Muscle of back (tissue), 13 donors: ENCODE data around the gene PSMG4. TPM values are rescaled to one million over a fixed set of nuclear protein-coding genes. Genes with fewer than 3 reads are reported as not detected.

Experiments
- DNase-seq, 3 donors: peaks; one replicate each; pipeline versions ENCODE4 v3.0.0 to v3.0.0-alpha.2; 2013
- long read RNA-seq, 9 donors: transcript quantifications; one replicate each; lab custom pipeline, GENCODE V29; 2026
- polyA plus RNA-seq, 10 donors: library from polyadenylated mRNA; unstranded; fragments of 120-200 nt; gene quantifications; one replicate each; pipeline ENCODE4 v1.2.1, GENCODE V29; 2013; ENCODE audit not compliant: insufficient read length in 10 of 10

PSMG4 gene, protein sequence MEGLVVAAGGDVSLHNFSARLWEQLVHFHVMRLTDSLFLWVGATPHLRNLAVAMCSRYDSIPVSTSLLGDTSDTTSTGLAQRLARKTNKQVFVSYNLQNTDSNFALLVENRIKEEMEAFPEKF
- polyA plus RNA-seq: 10 to 100 TPM in 9 of 10 donors, 1 to 10 TPM in 1; 7.9 to 14.9 (median 12.2) TPM
- long read RNA-seq, donor 1, transcript PSMG4-206 (3 exons, 838 nt): major isoform, 7 of 7 reads
- long read RNA-seq, donor 1, partial matches to known transcripts: 0 of 7 reads
- long read RNA-seq, donor 1, other reads (novel, unspliced or antisense): 0 of 7 reads
- long read RNA-seq, donor 2, partial matches to known transcripts: 0 of 4 reads
- long read RNA-seq, donor 2, other reads (novel, unspliced or antisense): 0 of 4 reads
- long read RNA-seq, donor 3: 0 reads
- long read RNA-seq, donor 4, full-length matches to known transcripts: 8 of 8 reads
- long read RNA-seq, donor 4, partial matches to known transcripts: 0 of 8 reads
- long read RNA-seq, donor 4, other reads (novel, unspliced or antisense): 0 of 8 reads
- long read RNA-seq, donor 5, full-length matches to known transcripts: 26 of 26 reads
- long read RNA-seq, donor 5, partial matches to known transcripts: 0 of 26 reads
- long read RNA-seq, donor 5, other reads (novel, unspliced or antisense): 0 of 26 reads
- long read RNA-seq, donor 6, partial matches to known transcripts: 0 of 5 reads
- long read RNA-seq, donor 6, other reads (novel, unspliced or antisense): 0 of 5 reads
- long read RNA-seq, donor 7, full-length matches to known transcripts: 6 of 6 reads
- long read RNA-seq, donor 7, partial matches to known transcripts: 0 of 6 reads
- long read RNA-seq, donor 7, other reads (novel, unspliced or antisense): 0 of 6 reads
- long read RNA-seq, donor 8, full-length matches to known transcripts: 6 of 6 reads
- long read RNA-seq, donor 8, partial matches to known transcripts: 0 of 6 reads
- long read RNA-seq, donor 8, other reads (novel, unspliced or antisense): 0 of 6 reads
- long read RNA-seq, donor 9, full-length matches to known transcripts: 1 of 1 reads
- long read RNA-seq, donor 9, partial matches to known transcripts: 0 of 1 reads
- long read RNA-seq, donor 9, other reads (novel, unspliced or antisense): 0 of 1 reads

DNA sequence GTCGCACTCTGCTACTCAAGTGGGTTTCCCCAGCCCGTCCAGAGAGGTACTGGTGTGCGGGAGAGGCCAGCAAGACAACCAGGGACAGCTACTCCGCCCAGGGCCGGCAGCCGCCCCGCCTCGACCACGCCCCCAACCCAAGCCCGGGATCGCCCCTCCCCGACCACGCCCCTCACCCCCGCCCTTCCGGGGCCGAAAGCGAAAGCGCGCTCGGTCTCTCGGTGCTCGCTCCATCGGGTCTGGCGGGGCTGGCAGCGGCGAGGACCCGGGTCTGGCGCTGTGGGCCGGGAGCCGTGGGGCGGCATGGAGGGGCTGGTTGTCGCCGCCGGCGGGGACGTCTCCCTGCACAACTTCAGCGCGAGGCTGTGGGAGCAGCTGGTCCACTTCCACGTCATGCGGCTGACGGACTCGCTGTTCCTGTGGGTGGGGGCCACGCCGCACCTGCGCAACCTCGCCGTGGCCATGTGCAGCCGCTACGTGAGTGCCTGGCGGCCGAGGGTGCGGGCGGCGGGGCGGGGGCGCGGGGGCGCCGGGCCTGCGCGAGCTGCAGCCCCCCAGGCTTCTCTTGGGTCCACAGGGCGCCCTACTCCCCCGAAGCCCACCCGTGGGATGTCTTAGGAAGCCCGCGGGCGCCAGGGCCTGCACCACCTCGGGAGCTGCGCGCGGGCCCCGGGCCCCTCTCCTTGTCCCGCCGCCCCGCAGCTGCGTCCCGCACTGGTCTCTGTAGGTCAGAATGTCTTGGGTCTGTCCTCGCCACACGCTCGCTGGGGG, at the start of gene PSMG4:
PSMG4 (plus strand) TSS at position 228 of the 771 bp plus-strand sequence; CDS start at position 304, 76 bp downstream.
- DNase-seq: peak; percentile 89 to 96 (median 93)

DNA sequence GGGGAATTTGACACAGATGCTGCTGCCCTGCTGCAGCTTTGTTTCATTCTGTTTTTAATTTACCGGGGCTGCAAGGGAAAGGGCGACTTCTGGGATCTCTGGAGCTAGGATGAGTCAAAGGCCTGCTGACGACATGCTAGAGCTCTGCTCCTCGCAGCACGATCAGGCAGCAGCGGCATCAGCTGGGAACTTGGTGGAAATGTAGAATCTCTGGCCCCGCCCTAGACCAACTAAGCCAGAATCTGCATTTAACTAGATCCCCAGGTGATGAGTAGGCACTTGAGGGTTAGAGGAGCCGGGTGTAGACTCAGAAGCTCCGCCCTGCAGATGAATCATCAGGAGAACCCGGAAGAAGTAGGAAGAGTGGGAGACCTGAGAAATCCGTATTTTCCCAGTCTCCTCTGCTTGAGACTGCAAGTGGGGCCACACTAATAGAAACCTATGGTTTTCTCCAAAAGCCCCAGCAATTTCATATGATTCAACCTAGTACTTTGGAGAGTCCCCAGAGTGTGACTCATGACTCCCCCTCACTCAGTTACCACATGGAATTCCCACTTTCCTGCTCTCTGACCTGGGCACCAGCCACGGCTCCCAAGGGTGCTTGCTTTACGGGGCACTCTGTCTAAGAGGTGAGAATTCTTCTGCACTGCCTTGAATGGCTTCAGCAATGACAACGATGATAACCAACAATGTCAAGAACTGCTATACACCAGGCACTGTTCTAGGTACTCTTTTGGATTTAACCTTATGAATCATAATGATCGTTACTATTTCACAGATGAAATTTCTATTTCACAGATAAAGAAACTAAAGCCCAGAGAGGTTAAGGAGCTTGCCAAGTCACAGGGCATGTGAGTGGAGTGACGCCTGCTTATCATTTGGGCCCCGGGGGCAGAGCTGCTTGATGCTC, 49.4 kb upstream of the PSMG4 start:
- DNase-seq: peak; percentile 68 to 93 (median 78)

DNA sequence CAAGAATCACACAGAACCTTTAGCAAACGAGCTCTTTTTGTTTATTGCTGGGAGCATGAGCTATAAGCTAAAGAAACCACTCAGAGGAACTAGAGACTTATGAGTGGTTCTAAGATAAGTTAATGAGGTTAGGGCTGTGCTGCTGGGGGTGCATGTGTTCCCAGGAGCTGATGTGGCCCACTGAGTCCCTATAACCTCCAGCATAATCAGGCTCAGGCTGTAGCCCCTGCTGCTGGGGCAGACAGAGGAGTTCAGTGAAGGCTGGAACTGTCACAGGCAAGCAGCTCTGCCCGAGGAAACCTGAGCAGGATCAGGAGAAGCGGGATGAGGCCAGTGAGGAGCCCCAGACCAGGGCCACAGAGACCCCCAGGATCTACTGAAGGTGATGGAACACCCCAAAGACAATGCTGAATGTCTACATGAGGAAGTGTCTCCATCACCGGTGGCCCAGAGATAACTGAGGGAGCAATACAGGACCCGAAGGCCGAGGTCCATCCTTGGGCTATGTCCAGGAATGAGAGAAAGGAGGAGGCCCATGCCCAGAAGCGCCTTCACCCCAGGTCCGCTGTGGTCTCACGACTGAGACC, 48.6 kb upstream of the PSMG4 start:
- DNase-seq: no peak

DNA sequence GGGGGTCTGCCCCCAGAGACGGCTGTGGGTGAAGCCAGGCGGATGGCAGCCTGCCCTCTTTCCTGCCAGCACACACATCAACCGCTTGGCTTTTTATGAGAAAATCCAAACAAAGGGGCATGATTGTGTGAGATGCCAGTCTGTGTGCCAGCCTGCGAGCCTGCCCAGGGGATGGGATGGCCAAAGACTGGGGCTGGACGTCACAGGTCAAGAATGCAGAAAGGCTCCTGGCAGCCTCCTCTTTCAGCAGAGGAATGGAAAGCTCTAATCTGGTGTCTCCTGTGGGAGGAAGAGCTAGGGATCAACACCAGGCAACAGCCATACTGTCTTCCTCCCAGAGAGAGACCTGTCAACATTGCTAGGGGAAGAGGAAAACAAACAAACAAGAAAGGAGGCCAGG, 47.1 kb upstream of the PSMG4 start:
- DNase-seq: peak in 1 of 3 donors; percentile 32

DNA sequence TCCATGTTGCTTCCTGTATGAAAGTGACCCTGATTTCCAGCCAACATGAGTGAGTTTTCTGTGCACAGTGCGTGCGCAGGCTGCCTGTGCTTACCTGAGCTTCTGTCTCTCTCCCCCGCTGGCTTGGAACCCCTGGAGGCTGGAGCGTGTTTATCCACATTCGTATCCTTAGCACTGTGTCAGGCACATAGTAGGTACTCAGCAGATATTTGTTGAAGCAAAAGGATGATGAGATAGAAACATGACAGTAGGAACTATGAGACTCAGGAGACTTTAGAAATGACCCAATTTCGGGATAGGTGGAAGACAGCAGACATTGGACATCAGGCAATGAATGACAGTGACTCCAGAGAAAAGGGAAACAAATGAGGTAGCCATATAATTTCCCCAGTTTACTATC, 46.5 kb upstream of the PSMG4 start:
- no peak for DNase-seq

DNA sequence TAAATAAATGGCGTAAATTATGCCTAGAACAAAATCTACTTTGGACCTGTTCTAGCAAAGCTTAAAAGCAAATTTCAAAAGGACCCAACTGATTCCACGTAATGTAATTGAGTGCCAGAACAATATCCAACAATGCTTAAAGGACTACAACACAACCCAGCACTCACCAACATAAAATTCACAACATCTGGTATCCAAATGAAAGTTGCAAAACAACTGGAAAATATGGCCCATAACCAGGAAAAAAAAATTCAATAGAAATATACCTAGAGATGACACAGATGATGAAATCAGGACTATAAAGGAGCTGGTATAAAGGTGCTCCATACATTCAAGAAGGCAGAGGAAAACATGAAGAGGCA, 45.4 kb upstream of the PSMG4 start:
- DNase-seq: no peak

DNA sequence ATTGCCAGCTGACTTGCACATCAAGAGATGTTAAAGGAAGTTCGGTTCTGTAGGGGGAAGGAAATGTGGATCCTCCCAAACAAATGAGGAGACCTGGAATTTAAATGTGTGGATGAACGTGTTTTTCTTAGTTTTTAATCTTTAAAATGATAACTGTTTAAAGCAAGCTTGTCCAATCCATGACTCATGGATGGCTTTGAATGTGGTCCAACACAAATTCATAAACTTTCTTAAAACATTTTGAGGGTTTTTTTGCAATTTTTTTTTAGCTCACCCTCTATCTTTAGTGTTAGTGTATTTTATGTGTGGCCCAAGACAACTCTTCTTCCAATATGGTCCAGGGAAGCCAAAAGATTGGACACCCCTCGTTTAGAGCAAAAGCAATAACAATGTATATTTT, 43.8 kb upstream of the PSMG4 start:
- no peak for DNase-seq

DNA sequence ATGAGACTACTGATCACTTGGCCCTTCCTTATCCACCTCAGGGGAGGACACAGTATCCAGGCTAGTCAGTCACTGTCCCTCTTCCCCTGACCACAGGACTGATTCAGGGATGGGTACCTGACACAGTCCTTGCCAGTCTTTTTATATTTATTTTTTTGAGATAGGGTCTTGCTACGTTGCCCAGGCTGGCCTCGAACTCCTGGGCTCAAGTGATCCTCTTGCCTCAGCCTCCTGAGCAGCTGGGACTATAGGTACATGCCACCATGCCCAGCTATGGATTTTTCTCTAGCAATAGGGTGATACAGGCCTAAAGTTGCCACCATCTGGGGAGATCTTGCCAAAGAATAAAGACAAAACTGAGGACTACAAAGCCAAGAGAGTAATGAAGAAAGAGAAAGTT, 41.5 kb upstream of the PSMG4 start:
- no peak for DNase-seq

DNA sequence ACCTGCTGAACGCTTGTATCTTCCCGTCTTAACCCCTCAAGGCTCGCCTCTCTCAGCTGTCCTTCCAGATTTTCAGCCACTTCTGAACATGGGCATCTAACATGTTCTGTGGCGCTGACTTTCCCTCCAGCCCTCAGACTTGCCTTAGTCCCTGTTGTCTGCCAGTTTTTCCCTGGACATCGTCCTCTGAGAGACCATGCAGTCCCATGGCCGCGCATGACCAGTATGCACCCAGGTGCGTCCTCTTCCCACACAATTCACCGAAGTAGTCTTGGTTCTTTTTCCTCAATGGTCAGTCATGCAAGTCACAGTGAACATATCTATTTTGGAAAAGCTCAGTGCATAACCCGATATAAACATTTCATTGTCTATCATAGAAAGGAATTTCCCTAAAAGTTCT, 40.5 kb upstream of the PSMG4 start:
- no peak for DNase-seq

DNA sequence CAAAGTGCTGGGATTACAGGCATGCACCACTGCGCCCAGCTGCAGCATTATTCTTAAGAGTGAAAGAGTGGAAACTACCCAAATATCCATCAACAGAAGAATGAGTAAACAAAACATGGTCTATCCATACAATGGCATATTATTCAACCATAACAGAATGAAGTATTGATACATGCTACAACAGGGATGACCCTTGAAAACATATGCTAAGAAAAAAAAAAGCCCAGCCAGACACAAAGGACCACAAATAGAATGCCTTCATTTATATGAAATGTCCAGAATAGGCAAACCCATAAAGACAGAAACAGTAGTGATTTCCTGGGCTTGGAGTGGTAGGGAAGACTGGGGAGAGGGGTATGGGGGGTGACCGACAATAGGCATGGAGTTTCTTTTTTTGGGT, 38.4 kb upstream of the PSMG4 start:
- no peak for DNase-seq

DNA sequence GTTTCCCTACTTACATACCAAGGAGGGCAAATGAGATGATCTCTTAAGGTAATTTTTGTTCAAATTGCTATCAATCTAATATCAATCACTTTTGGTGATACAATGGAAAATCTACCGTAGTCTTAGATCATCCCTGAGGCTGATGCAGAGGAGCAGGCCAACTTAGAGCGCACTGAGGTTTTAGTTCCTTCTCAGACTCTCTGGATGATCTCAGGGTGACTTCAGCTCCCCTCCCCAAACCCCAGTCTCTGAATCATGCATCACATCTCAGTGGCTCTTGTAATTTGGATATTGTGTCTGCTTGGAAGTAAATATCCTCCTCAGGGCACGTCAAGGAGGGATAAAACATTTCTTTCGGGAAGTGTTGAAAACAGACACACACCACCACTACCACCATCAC, 37.2 kb upstream of the PSMG4 start:
- DNase-seq: no peak

DNA sequence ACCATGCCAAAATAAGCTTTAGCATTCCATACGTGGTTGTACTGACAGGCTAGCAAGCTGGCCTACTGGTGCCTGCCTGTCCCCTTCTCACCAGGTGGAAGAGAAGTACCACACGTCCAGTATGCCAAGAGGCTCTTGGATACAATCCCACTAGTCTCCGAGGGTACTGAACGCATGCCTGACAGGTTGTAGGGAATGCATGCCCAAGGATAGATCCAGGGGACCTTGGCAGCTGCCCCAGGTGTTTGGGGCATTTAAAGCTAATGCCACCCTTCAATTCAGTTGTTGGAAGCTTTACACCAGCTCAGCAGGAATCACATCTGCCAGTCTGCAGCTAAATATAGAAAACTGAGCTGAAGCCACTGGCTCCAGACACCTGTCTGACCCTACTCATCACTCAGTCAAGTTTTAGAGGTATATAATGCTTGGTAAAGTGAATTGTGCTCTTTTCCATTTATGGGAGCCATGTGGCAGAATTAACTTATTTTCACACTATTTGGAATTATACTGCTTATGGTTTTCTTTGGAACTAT, 36.2 kb upstream of the PSMG4 start:
- no peak for DNase-seq

DNA sequence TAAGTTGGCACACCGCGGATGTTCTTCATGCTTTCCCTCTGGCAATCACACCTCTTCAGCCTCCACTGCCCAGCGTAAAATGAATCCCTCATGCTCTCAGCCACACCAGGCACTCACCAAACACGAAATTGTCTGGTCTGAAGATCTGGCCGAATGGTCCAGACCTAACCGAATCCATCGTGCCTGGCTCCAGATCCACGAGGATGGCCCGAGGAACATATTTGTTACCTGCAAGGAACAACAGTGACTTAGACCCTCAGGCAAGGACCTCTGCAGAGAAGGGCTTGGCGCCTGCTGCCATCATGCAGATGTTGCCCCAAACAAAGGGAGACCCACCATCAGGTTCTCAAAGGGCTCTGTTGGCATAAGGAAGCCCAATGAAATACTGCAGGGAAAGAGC, 32.7 kb upstream of the PSMG4 start:
- no peak for DNase-seq

DNA sequence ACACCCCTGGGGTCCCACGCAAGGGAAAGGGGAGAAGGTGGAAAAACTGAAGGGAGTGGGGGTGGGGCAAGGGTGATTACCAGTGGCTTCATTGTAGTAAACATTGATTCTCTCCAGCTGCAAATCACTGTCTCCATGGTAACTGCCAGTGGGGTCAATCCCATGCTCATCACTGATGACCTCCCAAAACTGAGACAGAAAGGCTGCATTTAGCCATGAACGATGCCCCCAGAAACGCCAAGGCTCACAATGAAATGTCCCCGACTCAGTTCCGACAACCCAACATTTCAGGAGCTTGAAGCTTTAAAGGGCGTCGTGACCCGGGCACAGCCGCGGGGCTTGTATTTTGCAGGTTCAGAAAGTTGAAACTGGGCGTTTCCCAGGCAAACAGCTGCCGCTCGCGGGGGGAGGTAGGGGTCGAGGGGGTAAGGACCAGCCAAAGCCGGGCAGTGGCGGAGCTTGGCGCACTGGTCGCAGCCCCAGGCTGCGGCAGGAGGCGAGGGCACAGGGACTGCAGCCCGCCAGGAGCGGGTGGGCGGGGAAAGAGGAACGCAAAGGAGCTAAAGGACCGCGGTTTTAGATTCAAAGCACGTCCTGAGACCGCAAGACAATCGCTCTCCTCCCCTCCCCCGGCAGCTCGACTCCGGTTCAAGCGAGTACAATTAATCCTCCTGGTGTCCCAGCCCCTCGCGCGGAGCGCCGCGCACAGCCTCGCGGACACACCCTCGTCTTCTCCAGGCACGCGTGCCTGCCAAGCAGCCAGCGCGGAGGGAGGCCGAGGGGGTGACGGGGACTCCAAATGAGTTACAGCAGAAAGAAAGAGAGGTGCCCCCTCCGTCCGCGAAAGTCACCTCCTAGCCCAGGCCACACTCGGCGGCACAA, 32.0 kb upstream of the PSMG4 start:
- peak in 1 of 3 donors; percentile 85 for DNase-seq

DNA sequence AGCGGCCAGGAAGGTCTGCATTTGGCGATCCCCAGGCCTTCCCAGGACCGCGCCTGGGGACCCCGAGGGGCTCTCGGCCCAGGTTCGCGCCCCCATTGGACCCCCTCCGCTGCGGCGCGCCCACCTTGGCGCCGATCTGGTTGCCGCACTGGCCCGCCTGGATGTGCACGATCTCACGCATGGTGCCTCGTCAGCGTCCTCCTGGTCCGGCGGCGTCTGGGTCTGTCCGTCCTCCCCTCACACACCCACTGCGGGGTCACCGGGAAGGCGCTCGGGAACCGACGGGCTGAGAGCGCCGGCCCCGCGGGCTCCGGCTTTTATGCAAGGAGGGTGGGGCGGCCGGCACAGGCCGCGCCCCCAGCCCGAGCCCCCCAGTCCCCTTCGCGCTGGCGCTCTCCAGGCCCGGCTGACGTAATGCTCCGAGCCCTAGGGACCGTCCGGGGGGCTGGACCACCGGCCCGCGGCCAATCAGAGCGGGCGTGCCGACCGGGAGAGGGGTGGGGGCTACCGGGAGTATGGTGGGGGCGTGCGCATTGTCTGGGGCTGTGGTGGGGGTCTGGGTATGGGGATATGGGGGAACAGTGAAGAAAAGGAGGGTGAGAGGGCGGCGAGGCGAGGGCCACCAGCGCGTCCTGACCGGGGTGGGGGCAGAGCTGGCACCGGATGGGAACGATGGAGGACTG, 31.2 kb upstream of the PSMG4 start, which contains the start of gene TUBB2B:
TUBB2B (minus strand) TSS at position 291 of the 683 bp plus-strand sequence; CDS start at position 181, 110 bp downstream.
- peak; percentile 68 to 90 (median 86) for DNase-seq

DNA sequence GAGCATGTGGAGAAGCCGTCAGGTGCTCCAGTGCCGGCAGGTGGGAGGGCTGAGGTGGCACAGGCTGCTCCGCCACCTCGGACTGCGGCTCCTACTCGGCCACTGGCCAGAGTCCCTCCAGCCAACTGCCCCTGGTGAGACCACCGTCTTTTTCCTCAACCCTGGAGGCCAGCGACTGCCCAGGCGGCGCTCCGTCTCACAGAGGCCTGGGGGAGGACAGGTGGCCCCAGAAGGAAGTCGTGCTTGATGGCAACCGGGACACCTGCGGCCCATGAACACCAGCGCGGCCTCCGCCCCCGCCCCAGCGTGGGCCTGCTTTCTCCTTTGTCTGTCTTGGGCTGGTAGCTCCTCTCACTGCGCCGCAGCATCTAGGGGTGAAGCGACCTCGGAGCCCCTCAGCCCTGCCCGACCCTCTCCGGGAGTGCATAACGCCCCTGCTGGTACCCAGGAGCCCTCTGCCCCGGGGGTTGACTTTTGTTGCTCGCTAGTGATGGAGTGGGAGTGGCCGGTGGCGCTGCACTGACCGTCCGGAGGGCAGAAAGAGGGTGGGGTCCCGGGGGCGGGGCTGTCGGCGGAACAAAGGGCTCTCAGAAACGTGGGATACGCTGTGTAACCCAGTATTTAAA, 30.6 kb upstream of the PSMG4 start:
- peak in 1 of 3 donors; percentile 58 for DNase-seq
